ENCODE results near the gene EXOC4. TPM values are rescaled to one million over a fixed set of nuclear protein-coding genes. Genes with fewer than 3 reads are reported as not detected.

Gene EXOC4
- total RNA-seq, 4 donors from 2014 or later = 36.9 to 78.0 (median 52.2) TPM

DNA sequence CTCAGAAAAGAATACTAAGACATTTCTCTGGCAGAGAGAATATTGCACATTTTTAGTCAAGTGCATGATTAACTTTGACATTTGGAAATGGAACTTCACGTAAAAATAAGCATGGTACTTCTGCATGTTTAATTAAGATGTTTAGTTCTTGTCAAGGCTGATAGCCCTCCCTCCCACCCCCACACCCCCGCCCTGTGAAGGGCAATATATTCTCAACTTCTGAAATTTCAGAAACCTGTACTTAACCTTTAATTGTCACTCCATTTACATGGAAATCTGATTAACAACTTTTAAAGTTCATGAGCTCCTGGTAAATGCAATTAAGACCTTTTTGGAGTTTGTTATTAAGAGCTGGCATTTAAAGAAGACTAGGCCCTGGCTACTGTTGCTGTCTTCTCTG, 205.8 kb downstream of the EXOC4 start:
- Histone ChIP-seq H3K27ac (no peak overlapping the region), H3K4me1 (no peaks in the 10 kb centered on the region), H3K36me3 (no peaks in the 10 kb centered on the region), H3K4me3 (no peak overlapping the region), H3K27me3 (no peaks in the 10 kb centered on the region), H3K9me3 (no peaks in the 10 kb centered on the region)
- in situ Hi-C loops (cut with MboI; ENCODE audit: low sequenced_read_pairs in 4 of 4) (no loop called here), intact Hi-C loops (cut with DNase I; ENCODE audit: low total_unique reads) (no loop called here)
- TF ChIP-seq, protein P1, sequence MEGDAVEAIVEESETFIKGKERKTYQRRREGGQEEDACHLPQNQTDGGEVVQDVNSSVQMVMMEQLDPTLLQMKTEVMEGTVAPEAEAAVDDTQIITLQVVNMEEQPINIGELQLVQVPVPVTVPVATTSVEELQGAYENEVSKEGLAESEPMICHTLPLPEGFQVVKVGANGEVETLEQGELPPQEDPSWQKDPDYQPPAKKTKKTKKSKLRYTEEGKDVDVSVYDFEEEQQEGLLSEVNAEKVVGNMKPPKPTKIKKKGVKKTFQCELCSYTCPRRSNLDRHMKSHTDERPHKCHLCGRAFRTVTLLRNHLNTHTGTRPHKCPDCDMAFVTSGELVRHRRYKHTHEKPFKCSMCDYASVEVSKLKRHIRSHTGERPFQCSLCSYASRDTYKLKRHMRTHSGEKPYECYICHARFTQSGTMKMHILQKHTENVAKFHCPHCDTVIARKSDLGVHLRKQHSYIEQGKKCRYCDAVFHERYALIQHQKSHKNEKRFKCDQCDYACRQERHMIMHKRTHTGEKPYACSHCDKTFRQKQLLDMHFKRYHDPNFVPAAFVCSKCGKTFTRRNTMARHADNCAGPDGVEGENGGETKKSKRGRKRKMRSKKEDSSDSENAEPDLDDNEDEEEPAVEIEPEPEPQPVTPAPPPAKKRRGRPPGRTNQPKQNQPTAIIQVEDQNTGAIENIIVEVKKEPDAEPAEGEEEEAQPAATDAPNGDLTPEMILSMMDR (IDR thresholded peaks at IDR 0.05 in 4 of 5, conservative IDR thresholded peaks at IDR 0.05 in 1 of 5) = no peak
- no peak for TF ChIP-seq POLR2A (IDR thresholded peaks at IDR 0.05)
- DNase-seq = no peak
- ATAC-seq = no peak

DNA sequence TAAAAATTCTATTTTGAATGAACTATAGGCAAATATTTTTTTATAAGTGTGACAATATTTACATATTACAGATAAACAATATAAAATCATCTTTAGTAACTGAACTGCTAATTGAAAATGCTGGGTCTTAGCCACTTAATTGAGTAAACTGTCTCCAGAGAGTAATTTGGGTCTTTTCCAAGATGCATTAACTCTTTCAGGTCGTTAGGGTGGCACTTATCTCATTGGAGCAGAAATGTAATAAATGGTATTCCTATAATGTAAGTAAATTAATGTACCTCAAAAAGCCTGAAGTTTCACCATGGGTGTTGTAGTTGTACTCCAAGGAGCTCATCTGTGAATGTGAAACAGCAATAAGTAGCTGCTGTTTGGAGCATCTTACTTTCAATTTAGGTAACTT, 208.5 kb downstream of the EXOC4 start:
- no peak for ATAC-seq
- no peak overlapping the region for H3K4me3 ChIP-seq
- in situ Hi-C loops (cut with MboI; ENCODE audit: low sequenced_read_pairs in 4 of 4) (no loop called here), intact Hi-C loops (cut with DNase I; ENCODE audit: low total_unique reads) (no loop called here)
- H3K27me3 ChIP-seq = no peaks in the 10 kb centered on the region
- no peaks in the 10 kb centered on the region for H3K9me3 ChIP-seq
- H3K4me1 ChIP-seq = no peaks in the 10 kb centered on the region
- TF ChIP-seq, protein P1 (IDR thresholded peaks at IDR 0.05 in 4 of 5, conservative IDR thresholded peaks at IDR 0.05 in 1 of 5) = no peak
- TF ChIP-seq POLR2A (IDR thresholded peaks at IDR 0.05) = no peak
- H3K27ac ChIP-seq = no peak overlapping the region
- no peaks in the 10 kb centered on the region for H3K36me3 ChIP-seq
- DNase-seq = no peak

DNA sequence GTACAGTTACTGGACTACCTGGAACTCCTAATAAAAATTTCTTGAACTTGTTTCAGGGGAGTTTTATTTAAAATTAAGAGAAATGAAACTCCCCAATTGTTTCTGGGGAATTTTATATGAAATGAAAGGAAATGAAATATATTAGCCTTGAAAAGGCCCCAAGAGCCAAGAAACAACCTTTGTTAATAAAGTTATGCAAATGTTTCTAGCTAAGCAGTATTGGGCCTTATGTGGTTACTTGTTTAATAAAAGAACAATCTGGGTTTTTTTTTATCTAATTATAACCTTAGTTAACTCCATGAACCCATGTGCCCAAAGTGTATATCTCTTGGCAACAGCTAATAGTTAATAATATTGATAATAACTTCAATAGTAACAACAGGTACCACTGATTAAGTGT, 222.8 kb downstream of the EXOC4 start:
- peaks cover 14 to 21% of the 10 kb centered on the region in 2 donors for H3K4me1 ChIP-seq
- peaks cover 0 to 2% (median 0%) of the 10 kb centered on the region in 3 donors for H3K9me3 ChIP-seq
- intact Hi-C loops (cut with DNase I; ENCODE audit: low total_unique reads) = no loop called here
- no peaks in the 10 kb centered on the region for H3K27me3 ChIP-seq
- ATAC-seq = no peak
- in situ Hi-C loops (cut with MboI; ENCODE audit: low sequenced_read_pairs in 4 of 4) = no loop called here
- no peak overlapping the region for H3K4me3 ChIP-seq
- no peak for DNase-seq
- no peak overlapping the region for H3K27ac ChIP-seq
- TF ChIP-seq, protein P1 (IDR thresholded peaks at IDR 0.05 in 4 of 5, conservative IDR thresholded peaks at IDR 0.05 in 1 of 5) = no peak
- TF ChIP-seq POLR2A (IDR thresholded peaks at IDR 0.05) = no peak
- no peaks in the 10 kb centered on the region for H3K36me3 ChIP-seq

DNA sequence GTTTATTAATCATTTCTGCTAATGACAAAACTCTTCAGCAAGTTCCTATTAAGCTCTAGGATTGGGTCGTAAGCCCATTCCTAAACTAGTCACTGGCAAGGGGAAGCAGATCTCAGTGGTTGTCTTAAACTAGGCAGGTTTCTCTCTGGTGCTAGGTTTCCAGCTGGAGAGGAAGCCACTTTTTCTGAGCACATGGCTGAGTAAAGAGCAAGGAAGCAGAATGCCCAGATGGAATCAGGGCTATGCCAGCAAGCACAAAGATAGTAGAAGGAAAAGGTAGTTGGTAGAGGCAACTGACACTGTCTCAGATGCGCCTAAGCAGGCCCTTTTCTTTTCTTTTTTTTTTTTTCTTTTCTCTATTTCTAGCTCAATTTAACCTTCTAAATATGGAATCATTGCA, 224.9 kb downstream of the EXOC4 start:
- intact Hi-C loops (cut with DNase I; ENCODE audit: low total_unique reads) (no loop called here), in situ Hi-C loops (cut with MboI; ENCODE audit: low sequenced_read_pairs in 4 of 4) (no loop called here)
- Histone ChIP-seq H3K4me1 (peaks cover 21% of the 10 kb centered on the region in 2 donors), H3K4me3 (no peak overlapping the region), H3K9me3 (peaks cover 0 to 2% (median 0%) of the 10 kb centered on the region in 3 donors), H3K27me3 (no peaks in the 10 kb centered on the region), H3K27ac (no peak overlapping the region), H3K36me3 (no peaks in the 10 kb centered on the region)
- no peak for DNase-seq
- no peak for ATAC-seq
- TF ChIP-seq POLR2A (IDR thresholded peaks at IDR 0.05) = no peak
- TF ChIP-seq, protein P1 (IDR thresholded peaks at IDR 0.05 in 4 of 5, conservative IDR thresholded peaks at IDR 0.05 in 1 of 5) = no peak

DNA sequence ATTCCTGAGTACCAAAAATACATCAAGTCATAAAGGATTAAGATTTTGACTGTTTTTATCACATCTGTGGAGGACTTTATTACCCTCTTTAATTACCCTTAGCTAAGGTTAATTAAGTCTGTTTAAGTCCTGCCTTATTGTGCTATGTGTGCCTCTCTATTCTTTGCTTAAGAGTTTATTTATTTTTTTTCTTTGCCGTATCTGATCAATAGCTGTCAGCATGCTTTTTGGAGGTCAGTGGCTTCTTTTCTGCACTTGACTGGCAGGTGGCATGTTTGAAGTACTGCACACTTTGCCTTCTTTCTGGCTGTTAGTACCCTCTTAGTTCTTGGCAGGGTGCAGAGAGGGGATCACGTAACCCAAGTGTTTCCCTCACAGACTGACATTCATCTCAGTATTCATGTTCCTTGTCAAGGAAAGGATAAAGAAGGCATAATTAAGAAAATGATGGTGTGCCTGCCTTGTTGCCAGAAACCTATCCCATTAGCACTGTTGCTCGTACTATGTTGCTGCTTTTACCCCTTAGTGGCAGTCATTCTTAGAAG, 225.8 kb downstream of the EXOC4 start:
- Histone ChIP-seq H3K27ac (no peak overlapping the region), H3K36me3 (no peaks in the 10 kb centered on the region), H3K4me1 (peaks cover 21% of the 10 kb centered on the region in 2 donors), H3K9me3 (no peaks in the 10 kb centered on the region), H3K27me3 (no peaks in the 10 kb centered on the region), H3K4me3 (no peak overlapping the region)
- DNase-seq = no peak
- in situ Hi-C loops (cut with MboI; ENCODE audit: low sequenced_read_pairs in 4 of 4) = no loop called here
- TF ChIP-seq, protein P1 (IDR thresholded peaks at IDR 0.05 in 4 of 5, conservative IDR thresholded peaks at IDR 0.05 in 1 of 5) = no peak
- TF ChIP-seq POLR2A (IDR thresholded peaks at IDR 0.05) = no peak
- ATAC-seq = peak in 1 of 2 donors; percentile 59
- intact Hi-C loops (cut with DNase I; ENCODE audit: low total_unique reads) = no loop called here

All from gastrocnemius medialis (tissue), 4 donors.